Keratinocyte (primary cell): Measurements from ENCODE around the gene NCKIPSD. TPM values are rescaled to one million over a fixed set of nuclear protein-coding genes. Genes with fewer than 3 reads are reported as not detected.

Experiments used
- DNase-seq: peaks from one replicate; pipeline ENCODE4 v3.0.0-alpha.2; 2011; ENCODE audit warnings: low read depth, missing footprints, low spot score
- FAIRE-seq: peaks from 2 replicates; lab custom pipeline; 2011; peaks lifted over from hg19 to GRCh38; lab: Jason Lieb, UNC
- H2AFZ ChIP-seq: 2 replicates; pipeline ENCODE4 v1.6.0; 2012; ENCODE audit warnings: low read length, control low read depth, inconsistent platforms; ENCODE audit not compliant: control insufficient read depth
- H3K27ac ChIP-seq: 2 replicates; pipeline ENCODE4 v1.5.1; 2011; ENCODE audit warnings: low read length; ENCODE audit not compliant: control insufficient read depth, insufficient read depth
- H3K27me3 ChIP-seq: 3 replicates; pipeline ENCODE4 v1.6.0; 2011; ENCODE audit warnings: low read length; ENCODE audit not compliant: control insufficient read depth, insufficient read depth; ENCODE audit errors: extremely low read depth
- H3K36me3 ChIP-seq, 2 experiments: 2 replicates in 1 of 2; 3 replicates in 1 of 2; pipeline ENCODE4 v1.5.1; 2011; ENCODE audit warnings: low read length in 2 of 2, mild to moderate bottlenecking in 1 of 2; ENCODE audit not compliant: control insufficient read depth in 2 of 2, insufficient read depth in 2 of 2; ENCODE audit errors: extremely low read depth in 1 of 2
- H3K4me1 ChIP-seq: 3 replicates; pipeline ENCODE4 v1.5.1; 2011; ENCODE audit warnings: low read length; ENCODE audit not compliant: control insufficient read depth, insufficient read depth; ENCODE audit errors: extremely low read depth
- H3K4me2 ChIP-seq: 3 replicates; pipeline ENCODE4 v1.6.0; 2011; ENCODE audit warnings: low read depth, low read length; ENCODE audit not compliant: control insufficient read depth, insufficient read depth; ENCODE audit errors: extremely low read depth
- H3K4me3 ChIP-seq, 3 experiments: fragments of 200-600 bp in 1 of 3; sonication (generic) in 1 of 3; 2 replicates in 2 of 3; 3 replicates in 1 of 3; pipeline ENCODE4 v1.5.1; 2011 to 2016; ENCODE audit warnings: low read length in 3 of 3, mild to moderate bottlenecking in 3 of 3, control low read depth in 2 of 3, inconsistent platforms in 1 of 3, low read depth in 1 of 3, mixed read lengths in 1 of 3, mixed run types in 1 of 3, moderate library complexity in 1 of 3; ENCODE audit not compliant: control insufficient read depth in 2 of 3, insufficient read depth in 2 of 3; ENCODE audit errors: extremely low read depth in 1 of 3
- H3K79me2 ChIP-seq: 2 replicates; pipeline ENCODE4 v1.6.0; 2012; ENCODE audit warnings: low read length; ENCODE audit not compliant: control insufficient read depth, insufficient read depth
- H3K9ac ChIP-seq: 3 replicates; pipeline ENCODE4 v1.6.0; 2011; ENCODE audit warnings: low read length; ENCODE audit not compliant: control insufficient read depth, insufficient read depth; ENCODE audit errors: extremely low read depth
- H3K9me1 ChIP-seq: 3 replicates; pipeline ENCODE4 v1.6.0; 2011; ENCODE audit warnings: low read length; ENCODE audit not compliant: control insufficient read depth, insufficient read depth; ENCODE audit errors: extremely low read depth
- H3K9me3 ChIP-seq: 2 replicates; pipeline ENCODE4 v1.5.1; 2012; ENCODE audit warnings: low read depth, low read length; ENCODE audit not compliant: control insufficient read depth
- H4K20me1 ChIP-seq: 3 replicates; pipeline ENCODE4 v1.6.0; 2011; ENCODE audit warnings: low read length; ENCODE audit not compliant: control insufficient read depth, insufficient read depth; ENCODE audit errors: extremely low read depth
- CTCF ChIP-seq, 3 experiments: IDR thresholded peaks in 1 of 3; conservative IDR thresholded peaks in 1 of 3; optimal IDR thresholded peaks in 1 of 3; 2 replicates in 2 of 3; 3 replicates in 1 of 3; pipeline versions ENCODE3 to v1.5.1; 2011; ENCODE audit warnings: low read length in 3 of 3, mild to moderate bottlenecking in 3 of 3, moderate library complexity in 2 of 3, control low read depth in 1 of 3, inconsistent platforms in 1 of 3; ENCODE audit not compliant: insufficient read depth in 2 of 3; ENCODE audit errors: extremely low read depth in 1 of 3
- EZH2 ChIP-seq: IDR thresholded peaks from one replicate; pipeline ENCODE4 v1.6.1; 2012; ENCODE audit warnings: inconsistent platforms, mild to moderate bottlenecking, low read length, moderate library complexity
- dilution Hi-C: fragments of 300-500 bp; cut with MboI; formaldehyde crosslinking; loops from one replicate; pipeline ENCODE4 v1.7.0; 2020; ENCODE audit warnings: low sequenced_read_pairs; ENCODE audit not compliant: extremely low pct_ligation_motif_present
- polyA plus RNA-seq, 5 experiments: library from polyadenylated mRNA; depleted of rRNA in 3 of 5; stranded (reverse) in 3 of 5; stranded (forward) in 1 of 5; unstranded in 1 of 5; fragments of >200 nt; gene quantifications; 1 replicate in 1 of 5; 2 replicates in 3 of 5; 3 replicates in 1 of 5; pipeline versions ENCODE4 v1.2.1 to v1.2.3, GENCODE V29; 2011 to 2012; ENCODE audit warnings: missing spikeins in 2 of 5, low read depth in 1 of 5, low replicate concordance in 1 of 5

The NCKIPSD gene
- polyA plus RNA-seq, 1 donor (not counting 4 experiments of a cell fraction or from before 2014, with no cell fraction given) = 9.8 TPM

- H4K20me1 ChIP-seq = peaks cover 2% of the 10 kb centered on the region
- no peak overlapping the region for H3K4me3 ChIP-seq
- FAIRE-seq = no peak
- H3K79me2 ChIP-seq = peaks cover 13% of the 10 kb centered on the region
- DNase-seq = no peak
- dilution Hi-C loops = no loop called here
- TF ChIP-seq CTCF (optimal IDR thresholded peaks at IDR 0.05 in 1 of 3, IDR thresholded peaks at IDR 0.05 in 1 of 3, conservative IDR thresholded peaks at IDR 0.05 in 1 of 3; ENCODE audit: extremely low read depth in 1 of 3, insufficient read depth in 2 of 3, low read length in 3 of 3) = no peak
- no peak for TF ChIP-seq EZH2
- H3K27ac ChIP-seq = no peak overlapping the region
- H3K4me1 ChIP-seq = peaks cover 11% of the 10 kb centered on the region
- H3K9me1 ChIP-seq = peaks cover 2% of the 10 kb centered on the region
- peaks cover 5 to 7% of the 10 kb centered on the region in 2 experiments for H3K36me3 ChIP-seq
- H2AFZ ChIP-seq = no peak overlapping the region
- no peaks in the 10 kb centered on the region for H3K9me3 ChIP-seq
- no peaks in the 10 kb centered on the region for H3K27me3 ChIP-seq
- H3K9ac ChIP-seq = no peak overlapping the region
- H3K4me2 ChIP-seq = no peak overlapping the region
Measured at GRCh38 chr3:48637305-48637704, 48.4 kb downstream of the NCKIPSD start.

DNA sequence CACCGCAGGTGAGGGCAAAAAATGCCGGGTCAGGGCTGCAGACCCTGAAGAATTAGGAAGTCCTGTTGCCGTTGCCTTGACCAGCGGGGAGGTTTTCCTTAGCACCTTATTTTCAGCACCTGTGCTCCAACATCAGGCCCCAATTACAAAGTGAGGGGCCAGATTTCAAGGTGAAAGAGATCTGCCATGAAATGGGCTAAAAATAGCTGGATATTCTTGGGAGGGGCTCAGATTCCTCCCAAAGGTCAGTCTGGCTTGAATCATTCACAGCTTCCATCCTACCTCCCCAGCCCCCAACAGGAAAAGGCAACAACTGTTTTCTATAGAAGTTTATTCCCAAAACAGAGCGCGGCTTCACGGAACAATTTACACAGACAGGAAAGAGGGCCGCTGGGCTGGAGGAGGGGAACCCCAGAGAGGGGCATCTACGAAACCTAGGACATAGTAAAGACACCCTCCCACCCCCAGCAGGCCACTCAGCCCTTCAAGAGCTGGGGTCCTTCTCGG is 49.5 kb downstream of the NCKIPSD start:
- H2AFZ ChIP-seq = peak overlapping the region; percentile 85
- peak overlapping the region; percentile 77 to 93 (median 80) for H3K4me3 ChIP-seq
- H3K9me1 ChIP-seq = peaks cover 2% of the 10 kb centered on the region
- DNase-seq (no peak), FAIRE-seq (no peak)
- peak overlapping the region; percentile 96 for H3K4me2 ChIP-seq
- H3K9me3 ChIP-seq = no peaks in the 10 kb centered on the region
- H4K20me1 ChIP-seq = peaks cover 2% of the 10 kb centered on the region
- peaks cover 13% of the 10 kb centered on the region for H3K79me2 ChIP-seq
- H3K36me3 ChIP-seq = peaks cover 11 to 12% of the 10 kb centered on the region in 2 experiments
- peaks cover 11% of the 10 kb centered on the region for H3K4me1 ChIP-seq
- dilution Hi-C loops = no loop called here
- no peak for TF ChIP-seq CTCF (optimal IDR thresholded peaks at IDR 0.05 in 1 of 3, IDR thresholded peaks at IDR 0.05 in 1 of 3, conservative IDR thresholded peaks at IDR 0.05 in 1 of 3; ENCODE audit: extremely low read depth in 1 of 3, insufficient read depth in 2 of 3, low read length in 3 of 3)
- TF ChIP-seq EZH2 = no peak
- H3K27me3 ChIP-seq = no peaks in the 10 kb centered on the region
- no peak overlapping the region for H3K27ac ChIP-seq
- peak overlapping the region; percentile 72 for H3K9ac ChIP-seq
